Mucosa of gallbladder (tissue), 1 donor: ENCODE measurements around the gene ST6GALNAC2. TPM values are rescaled to one million over a fixed set of nuclear protein-coding genes. Genes with fewer than 3 reads are reported as not detected.

Experiments used
- DNase-seq: peaks from one replicate; pipeline ENCODE4 v3.0.0-alpha.2; 2020; ENCODE audit warnings: low spot score
- total RNA-seq: library from RNA; stranded (reverse); gene quantifications from one replicate; pipeline ENCODE4 v1.2.1, GENCODE V29; 2021
- donor health status: DM: no; HTN: no; CAD: no.

The ST6GALNAC2 gene
- total RNA-seq, 1 donor from 2014 or later: 2.4 TPM

DNA sequence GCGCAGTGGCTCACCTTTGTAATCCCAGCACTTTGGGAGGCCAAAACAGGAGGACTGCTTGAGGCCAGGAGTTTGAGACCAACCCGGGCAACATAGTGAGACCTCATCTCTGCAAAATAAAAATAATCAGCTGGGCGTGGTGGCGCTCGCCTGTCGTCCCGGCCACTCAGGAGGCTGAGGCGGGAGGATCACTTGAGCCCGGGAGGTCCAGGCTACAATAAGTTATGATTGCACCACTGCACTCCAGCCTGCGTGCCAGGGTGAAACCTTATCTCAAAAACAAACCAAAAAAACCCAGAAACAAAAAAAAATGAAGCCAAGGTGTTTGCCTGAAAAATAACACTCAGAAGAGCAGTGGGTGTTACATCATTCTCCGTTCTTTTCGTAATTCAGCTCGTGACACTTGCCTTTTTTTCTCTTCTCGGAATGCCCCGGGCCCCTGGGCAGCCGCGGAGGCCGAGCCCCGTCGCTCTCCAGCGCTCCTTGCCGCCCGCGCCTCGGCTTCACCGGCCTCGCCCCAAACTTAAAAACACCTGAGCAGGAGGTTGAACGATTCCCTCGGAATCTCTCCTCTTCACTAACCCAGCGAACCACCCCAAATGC is 28.8 kb downstream of the ST6GALNAC2 start:
- DNase-seq: no peak

DNA sequence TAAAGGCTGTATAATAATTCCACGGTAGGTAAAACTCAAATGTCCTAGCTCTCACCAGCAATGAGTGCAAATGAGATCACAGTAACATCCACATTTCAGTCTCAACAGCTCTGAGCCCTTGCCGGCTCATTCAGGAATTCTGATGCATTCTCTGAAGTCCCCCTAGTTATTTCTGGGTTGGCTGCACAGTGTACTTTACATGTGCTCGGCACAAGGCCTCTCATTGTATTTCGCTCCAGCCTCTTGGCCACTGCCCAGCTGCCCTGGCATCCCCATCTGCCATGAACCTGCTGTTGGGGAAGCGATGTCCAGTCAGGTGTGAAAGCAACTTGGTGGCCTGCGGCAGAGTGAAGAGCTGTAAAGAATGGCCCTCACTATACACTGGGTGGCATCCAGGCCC is 31.5 kb downstream of the ST6GALNAC2 start:
- no peak for DNase-seq

DNA sequence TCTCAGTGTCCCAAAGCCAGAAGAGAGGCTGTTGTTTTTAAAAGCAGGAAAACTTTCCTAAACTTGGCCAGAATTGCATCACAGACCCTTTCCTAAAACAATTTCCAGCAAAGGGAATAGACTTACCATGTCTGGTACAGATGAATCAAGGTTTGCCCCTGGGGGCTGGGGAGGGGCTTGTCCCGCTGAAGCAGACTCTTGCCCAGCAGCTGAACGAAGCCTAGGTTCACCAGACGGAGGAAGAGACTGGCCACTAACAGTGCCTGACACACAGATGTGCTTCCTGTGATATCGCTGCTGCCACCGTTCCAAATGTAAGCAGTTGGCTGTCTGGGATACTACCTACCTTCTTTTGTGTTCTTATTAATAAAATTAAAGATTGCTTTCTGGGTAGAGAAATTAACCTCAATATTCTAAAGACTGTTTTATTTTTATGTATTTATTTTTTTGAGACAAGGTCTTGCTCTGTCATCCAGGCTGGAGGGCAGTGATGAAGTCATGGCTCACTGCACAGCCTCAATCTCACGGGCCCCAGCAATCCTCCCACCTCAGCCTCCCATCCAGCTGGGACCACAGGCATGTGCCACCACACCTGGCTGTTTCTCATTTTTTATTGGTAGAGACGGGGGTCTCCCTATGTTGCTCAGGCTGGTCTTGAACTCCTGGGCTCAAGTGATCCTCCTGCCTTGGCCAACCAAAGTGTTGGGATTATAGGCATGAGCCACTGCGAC is 32.3 kb downstream of the ST6GALNAC2 start:
- no peak for DNase-seq

DNA sequence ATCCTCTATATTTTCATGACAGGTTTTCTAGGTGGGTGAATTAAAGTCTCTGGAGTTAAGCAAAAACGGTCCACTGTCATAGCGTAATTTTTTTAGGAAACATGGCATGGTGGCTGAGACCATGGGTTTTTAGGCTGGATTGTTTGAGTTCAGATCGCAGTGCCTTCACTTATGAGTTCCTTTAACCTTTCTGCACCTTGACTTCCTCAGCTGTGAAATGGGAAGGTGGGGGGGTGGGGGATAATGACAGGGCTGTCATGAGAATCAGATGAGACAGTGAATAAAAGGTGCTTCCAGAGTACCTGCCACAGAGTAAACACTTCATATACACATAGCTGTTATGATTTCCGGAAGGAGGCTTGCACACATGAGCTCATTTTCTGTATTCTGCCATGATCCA is 34.0 kb downstream of the ST6GALNAC2 start:
- no peak for DNase-seq

DNA sequence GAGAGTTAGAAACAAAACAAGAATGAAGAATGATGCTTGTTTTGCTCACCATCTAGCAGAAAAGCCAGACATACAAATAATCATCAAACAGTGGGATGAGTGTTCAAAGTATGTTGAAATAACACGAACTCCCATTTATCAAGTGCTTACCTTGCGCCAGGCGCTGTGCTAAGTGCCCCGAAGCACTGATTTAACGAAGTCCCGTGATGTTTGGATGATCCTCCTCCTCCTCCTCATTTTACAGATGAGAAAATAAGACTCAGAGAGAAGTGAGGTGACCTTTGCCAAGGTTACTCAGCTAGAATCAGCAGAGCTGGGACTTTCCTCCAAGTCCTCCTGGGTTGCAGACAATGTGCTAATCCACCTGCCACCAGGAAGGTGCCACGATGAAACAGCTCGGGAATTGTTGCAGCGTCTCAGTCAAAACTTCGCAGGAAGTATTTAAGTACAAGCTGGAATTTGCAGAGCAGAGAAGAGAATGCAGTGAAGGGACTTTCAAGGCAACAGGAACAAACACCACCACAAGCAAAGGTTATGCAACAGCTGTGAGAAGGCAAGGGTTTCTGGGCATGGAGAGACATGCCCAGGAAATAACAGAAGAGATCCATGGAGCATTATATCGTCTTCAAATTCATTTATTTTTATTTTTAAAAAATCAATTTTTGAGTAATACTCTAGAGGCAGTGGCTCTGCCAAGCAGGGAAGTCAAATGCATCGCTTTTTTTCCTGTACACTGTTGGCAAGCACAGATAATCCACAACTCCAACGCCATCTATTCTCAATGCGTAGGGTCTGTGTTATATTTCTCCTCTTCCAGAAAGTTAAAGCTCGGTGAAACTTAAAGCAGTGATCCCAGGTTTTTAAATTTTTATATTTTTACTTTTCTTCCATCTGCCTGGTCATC is 34.7 kb downstream of the ST6GALNAC2 start:
- DNase-seq: no peak

DNA sequence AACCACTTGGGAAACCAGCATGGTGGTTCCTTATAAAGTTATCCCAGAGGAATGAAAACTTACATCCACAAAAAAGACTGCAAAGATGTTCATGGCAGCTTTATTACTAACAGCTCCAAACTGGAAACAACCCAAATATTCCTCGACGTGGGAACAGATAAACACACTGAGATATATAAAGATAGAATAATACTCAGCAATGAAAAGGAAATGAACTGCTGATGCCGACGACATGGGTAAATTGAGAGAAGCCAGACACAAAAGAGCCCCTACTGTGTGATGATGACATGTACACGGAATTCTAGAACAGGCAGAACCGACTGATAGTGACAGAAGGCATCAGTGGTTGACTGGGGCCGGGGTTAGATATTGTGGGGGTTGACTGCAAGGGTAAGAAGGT is 36.1 kb downstream of the ST6GALNAC2 start:
- no peak for DNase-seq

DNA sequence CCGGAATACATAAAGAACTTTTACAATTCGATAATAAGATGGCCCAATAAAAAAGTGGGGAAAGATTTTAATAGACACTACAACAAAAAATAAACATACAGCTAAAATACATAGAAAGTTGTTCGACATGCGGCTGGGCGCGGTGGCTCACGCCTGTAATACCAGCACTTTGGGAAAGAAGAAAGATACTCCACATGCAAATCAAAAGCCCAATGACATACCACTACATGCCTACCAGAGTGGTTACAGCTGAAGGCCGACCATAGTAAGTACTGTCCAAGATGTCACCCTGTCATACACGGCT is 36.5 kb downstream of the ST6GALNAC2 start:
- no peak for DNase-seq

DNA sequence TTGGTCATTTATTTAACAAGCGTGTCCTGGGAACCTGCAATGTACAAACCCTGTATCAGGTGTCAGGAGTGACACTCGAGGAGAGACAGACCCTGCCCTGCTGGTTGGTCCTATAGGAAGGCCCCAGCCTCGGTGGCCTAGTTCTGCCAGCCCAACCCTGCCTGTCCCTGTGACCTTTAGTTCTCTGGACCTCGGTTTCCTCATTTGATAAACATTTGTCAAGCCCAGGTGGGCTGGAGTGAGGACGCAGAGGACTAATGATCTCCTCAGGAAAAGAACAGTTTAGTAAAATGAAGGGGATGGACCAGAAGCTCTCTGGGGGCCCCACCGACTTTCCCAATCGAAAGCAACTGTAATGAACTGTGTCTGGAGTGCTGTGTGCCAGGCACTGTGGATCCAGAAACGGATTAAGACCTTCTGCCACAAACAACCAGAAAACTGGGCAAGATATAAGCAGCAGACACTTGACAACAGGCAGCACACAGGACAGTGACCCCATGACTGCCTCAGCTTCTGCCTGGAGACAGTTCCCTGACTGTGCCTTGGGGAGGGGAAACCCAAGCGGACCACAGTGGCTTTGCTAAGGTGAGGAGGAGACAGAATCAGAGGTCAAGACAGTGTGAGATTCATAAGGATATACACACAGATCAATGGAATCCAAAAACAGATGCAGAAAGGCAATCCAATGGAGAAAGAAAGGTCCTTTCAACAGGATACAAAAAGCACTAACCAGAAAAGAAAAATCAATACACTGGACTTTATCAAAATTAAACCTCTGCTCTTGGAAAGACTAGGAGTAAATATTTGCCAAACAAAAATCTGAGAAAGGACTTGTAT is 37.1 kb downstream of the ST6GALNAC2 start:
- DNase-seq: no peak

DNA sequence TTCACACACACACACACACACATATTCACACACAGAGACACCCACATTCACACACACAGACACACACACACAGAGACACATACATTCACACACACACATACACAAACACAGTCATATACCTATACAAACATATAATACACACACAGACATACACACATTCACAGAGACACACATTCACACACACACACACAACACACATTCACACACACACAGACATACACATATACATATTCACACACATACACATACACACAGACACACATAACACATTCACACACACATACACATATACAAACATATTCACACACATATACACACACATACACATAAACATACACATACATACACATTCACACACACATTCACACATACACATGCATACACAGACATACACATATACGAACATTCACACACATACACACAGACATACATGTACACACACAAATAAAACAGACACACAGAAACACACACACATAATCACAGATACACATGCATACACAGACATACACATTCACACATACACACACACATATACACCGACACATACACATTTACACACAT is 37.9 kb downstream of the ST6GALNAC2 start:
- DNase-seq: no peak

DNA sequence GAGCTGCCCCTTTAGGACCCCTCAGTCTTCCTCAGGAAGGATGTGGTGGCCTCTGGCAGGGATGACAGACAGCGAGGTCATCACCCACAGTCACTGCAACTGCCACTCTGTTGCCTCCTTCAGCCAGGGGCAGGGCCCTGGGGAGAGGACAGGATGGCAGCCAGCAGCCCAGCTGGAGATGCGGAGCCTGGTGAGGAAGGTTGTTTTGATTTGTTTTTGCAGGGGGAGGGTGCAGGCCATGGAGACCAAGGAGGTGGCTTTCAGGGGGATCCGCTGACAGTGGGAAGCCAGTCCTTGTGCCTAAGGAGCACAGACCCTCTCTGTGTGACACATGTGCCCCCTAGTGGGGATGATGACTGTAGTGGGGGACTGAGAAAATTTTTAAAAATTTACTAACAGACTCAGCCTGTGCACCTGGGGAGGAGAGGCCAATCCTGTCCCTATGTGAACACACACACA is 38.4 kb downstream of the ST6GALNAC2 start:
- DNase-seq: peak; percentile 49

DNA sequence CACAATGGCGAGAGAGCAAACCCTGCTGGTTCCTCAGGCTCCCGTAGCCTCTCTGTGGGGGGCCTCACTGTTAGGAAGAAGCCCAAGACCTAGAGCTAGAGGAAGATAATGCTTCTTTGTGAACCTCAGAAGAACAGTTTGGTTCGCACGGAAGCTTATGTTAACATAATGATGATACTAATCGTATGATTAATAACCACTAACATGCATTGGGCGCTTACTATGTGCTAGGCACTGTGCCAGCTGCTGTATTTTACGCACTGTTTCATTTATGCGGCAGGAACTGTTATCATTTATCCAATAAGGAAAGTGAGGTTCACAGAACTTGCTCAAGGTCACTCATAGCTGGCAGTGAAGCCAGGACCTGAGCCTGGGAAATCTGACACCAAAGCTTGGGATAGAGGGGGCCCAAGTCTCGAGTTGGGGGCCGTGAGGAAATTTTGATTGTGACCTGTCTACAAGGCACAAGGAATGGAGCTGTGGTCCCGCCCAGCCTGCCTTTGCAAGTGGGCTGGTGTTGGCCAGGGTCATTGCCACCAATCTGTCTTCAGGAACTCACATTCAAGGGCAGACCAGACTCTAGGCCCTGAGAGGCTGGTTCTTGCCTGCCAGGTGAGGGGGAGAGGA is 39.0 kb downstream of the ST6GALNAC2 start:
- DNase-seq: no peak

DNA sequence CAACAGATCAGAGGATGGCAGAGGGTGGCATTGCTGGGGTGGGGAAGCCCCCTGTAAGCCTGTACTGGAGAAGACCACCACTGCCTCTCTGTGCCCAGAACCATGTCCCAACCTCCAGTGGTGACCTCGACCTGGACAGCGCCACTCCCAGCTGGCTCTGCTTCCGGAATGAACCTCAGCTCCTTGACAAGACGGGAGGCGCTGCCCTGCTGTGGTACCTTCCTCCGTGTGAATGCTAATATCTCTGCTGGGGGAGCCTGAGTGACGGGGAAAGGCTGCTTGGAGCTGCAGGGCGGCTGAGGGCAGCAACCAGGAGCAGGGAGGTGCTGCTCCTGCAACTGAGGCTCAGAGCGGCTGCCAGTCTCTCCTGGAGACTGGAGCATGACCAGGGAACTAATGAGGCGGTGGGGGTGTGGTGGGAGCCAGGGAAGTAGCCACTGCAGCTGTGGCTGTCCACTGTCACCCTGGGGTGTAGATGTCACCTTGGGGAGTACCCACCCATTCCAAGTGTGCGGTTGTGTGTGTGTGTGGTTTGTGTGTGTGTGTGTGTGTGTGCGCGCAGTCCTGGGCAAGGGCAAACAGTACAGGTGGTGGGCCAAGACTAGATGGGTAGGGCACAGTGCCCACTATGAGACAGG is 39.6 kb downstream of the ST6GALNAC2 start:
- no peak for DNase-seq

DNA sequence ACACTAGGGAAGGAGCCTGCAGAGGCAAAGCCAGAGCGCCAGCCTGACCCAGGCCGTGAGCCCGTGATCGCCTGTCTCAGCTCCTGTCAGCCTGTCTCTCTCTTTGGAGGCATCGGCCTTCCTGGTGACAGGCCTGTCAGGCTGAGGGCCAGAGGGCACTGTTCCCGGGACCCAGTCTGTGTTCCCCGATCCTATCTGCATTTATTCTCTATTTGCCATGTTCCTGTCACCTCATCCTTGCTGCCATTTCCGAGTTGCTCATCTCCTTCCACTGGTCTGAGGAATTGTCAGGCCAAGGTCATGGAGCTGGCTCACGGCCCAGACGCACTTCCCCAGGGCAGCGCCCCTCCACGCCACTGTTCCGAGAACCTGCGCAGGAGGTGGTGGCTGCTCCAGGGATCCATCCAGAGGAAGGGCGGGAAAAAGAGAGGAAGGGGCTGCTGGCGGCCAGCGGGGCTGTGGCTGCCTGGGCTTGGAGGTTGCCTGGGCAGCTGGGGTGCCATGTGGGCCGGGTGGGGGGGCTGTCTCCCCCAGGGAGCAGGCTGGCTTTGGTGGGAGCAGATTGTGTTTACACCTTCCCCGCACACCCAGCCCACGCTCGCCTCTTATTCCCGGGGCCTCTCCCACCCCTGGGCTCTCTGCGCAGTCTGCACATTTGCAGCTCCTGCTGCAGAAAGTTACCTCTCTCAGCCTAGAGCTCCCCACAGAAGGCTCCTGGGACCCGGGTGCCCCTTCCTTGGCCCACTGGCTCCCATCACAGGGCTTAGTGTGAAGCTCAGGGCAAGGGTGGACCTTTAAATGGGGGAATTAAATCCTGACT is 40.9 kb downstream of the ST6GALNAC2 start:
- DNase-seq: no peak

DNA sequence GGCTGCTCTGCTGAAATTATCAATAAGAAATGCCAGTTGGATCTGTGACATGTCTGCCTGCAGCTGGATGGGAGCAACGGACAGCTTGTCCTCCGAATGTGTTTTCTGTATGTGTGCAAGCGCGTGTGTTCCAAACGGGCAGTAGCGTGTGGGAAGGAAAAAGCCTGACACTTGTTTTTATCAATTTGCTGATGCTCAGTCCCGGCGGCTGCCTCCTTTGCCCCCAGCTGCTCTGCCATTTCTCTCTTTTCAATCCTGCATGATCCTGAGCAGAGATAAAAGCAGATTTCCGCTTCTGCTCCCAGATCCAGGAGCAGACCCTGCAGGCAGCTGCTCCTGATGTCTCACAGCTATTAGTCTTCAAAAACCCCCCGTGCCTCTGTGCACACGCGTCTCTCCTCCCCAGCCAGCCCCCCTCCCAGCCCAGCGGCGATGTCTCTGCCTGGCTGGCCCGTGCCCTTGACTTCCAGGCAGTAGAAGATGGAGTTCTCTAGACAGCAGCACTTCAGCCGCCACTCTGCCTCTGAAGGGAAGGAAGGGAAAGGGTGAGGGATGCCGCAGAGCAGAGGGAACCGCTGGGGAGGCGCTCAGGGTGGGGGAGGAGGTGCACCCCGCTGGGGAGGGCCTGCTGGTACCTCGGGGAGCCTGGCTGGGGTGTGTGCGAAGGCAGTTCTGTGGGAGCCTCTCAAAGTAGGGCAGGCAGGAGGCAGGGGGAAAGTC is 41.7 kb downstream of the ST6GALNAC2 start:
- DNase-seq: no peak

DNA sequence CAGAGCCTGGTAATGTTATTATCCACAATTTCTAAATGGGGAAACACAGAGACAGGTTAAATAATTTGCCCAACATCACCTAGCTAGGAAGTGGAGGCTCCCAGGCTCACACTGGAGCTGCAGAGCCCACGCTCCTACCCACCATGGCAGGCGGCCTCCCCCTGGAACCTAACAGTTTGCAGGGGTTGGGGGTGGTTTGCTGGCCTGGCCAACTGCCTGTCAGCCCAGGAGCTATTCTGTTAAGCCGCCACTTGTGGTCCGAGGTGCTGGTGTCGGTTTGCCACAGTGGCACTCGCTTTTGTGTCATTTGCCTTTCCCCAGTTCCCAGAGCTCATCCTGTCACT is 42.2 kb downstream of the ST6GALNAC2 start:
- no peak for DNase-seq

DNA sequence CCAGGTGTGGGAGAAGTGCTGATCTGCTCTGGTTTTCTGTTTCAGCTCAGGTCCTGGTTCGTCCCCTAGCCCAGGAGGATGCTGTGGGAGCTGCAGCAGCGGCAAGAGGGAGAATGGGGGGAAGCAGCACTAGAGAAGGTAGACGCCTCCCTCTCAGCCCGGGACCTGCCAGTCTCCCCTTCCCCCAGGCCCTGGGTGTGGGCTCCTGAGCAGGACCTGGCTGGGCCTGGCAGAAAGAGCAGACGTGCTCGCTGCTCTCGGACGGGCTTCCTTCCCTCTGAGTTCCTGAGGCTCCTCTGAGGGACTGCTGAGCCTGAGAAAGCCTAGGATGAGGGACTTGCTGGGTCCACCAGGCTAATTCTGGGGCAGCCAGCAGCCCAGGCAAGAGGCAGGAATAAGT is 42.7 kb downstream of the ST6GALNAC2 start:
- DNase-seq: no peak

DNA sequence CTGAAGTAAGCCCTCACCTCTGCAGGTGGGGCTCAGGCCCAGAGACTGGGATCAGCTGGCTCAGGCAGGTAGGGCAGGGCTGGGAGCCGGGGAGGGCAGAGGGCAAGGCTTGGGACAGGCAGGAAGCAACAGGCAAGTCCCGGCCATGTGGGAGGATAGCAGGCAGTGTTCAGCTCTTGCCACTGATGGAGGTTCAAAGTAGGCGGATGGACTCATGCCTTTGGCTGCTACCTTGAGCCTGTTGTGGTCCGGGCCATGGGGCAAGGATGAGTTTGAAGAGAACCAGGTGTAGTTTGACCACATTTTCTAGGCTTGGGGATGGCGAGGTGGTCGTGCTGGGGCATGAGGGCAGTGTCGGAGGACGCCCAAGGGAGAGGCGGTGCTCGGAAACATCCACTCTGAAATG is 43.1 kb downstream of the ST6GALNAC2 start:
- no peak for DNase-seq

DNA sequence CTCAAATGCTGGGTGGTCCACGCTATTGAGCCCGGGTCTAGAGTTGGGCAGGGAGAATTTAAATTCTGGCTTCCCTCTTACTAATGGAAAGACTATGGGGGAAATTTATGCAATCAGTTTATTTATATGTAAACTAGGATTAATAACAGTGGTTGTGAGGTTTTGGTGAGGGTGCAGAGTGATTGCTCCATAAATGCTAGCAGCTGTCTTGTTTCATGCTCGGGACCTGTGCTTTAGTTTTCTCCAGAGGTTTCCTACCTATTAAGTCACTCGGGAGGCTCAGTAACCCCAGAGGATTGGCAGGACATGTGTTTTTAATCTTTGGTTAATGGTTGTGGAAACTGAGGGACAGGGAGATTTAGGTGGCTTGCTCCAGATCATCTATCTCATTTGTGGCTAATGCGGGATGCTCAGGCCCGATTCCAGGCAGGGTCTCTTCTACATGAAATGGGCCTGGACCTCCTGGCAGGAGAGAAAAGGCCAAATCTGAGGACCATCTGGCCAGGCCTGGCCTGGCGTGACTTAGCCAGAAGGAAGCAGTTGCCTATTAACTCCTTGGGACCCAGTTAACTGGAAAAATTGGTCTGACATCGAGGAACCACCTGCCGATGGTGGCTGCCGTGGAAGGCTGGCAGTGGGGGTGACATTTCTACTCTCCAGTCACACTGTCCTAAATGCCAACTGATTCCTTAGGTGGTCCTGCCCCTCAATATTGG is 43.8 kb downstream of the ST6GALNAC2 start:
- DNase-seq: no peak
